ENCODE measurements around the gene RBBP8NL. TPM values are rescaled to one million over a fixed set of nuclear protein-coding genes. Genes with fewer than 3 reads are reported as not detected.

The RBBP8NL gene
- total and polyA plus RNA-seq, 2 of the 8 experiments (the other 6 are each of a cell fraction or from before 2014, with no cell fraction given) = 0.43 to 0.48 TPM

- FAIRE-seq = no peak
- Histone ChIP-seq H3K27ac (ENCODE audit: low read depth, low read length) (peak overlapping the region; percentile 31), H4K8ac (ENCODE audit: extremely low read depth, insufficient read depth, low read length) (no peak overlapping the region)
- no peak for TF ChIP-seq RBBP5 (IDR thresholded peaks at IDR 0.05; ENCODE audit: borderline replicate concordance, low read depth, low read length)
- TF ChIP-seq PHF8 (conservative IDR thresholded peaks at IDR 0.05; ENCODE audit: low read depth, low read length) = no peak
- TF ChIP-seq, protein P1, sequence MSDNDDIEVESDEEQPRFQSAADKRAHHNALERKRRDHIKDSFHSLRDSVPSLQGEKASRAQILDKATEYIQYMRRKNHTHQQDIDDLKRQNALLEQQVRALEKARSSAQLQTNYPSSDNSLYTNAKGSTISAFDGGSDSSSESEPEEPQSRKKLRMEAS (IDR thresholded peaks at IDR 0.05) = no peak
- TF ChIP-seq KDM4A (IDR thresholded peaks at IDR 0.05; ENCODE audit: low read depth, low read length, severe bottlenecking) = no peak
- no peak for TF ChIP-seq CHD2 (IDR thresholded peaks at IDR 0.05; ENCODE audit: low read length)
- no peak for TF ChIP-seq TCF12 (IDR thresholded peaks at IDR 0.05; ENCODE audit: low read depth, low read length)
- no peak for TF ChIP-seq TEAD4 (IDR thresholded peaks at IDR 0.05; ENCODE audit: low read depth, low read length)
- no peak for TF ChIP-seq NANOG (IDR thresholded peaks at IDR 0.05; ENCODE audit: insufficient read depth, low read depth, low read length, poor library complexity, severe bottlenecking)
- no peak for TF ChIP-seq CHD1 (IDR thresholded peaks at IDR 0.05; ENCODE audit: low read depth, low read length)
- no peak for TF ChIP-seq HDAC6 (IDR thresholded peaks at IDR 0.05; ENCODE audit: low read depth, low read length)
- TF ChIP-seq ZNF274 (IDR thresholded peaks at IDR 0.05; ENCODE audit: borderline replicate concordance, extremely low read depth, low read length) = no peak
- TF ChIP-seq SIRT6 (IDR thresholded peaks at IDR 0.05; ENCODE audit: low read length) = no peak
- TF ChIP-seq GABPA (IDR thresholded peaks at IDR 0.05; ENCODE audit: borderline replicate concordance, insufficient read depth, low read length) = no peak
Measured at GRCh38 chr20:62377064-62377461, 50.3 kb downstream of the RBBP8NL start.

More at GRCh38 chr20:62377064-62377461, 50.3 kb downstream of the RBBP8NL start:
- Histone ChIP-seq H2BK5ac (ENCODE audit: low read depth, low read length) (peak overlapping the region; percentile 88), H3K4ac (replicated peaks; ENCODE audit: insufficient read length, low read depth, low read length) (peak overlapping the region; percentile 58), H3K36me3 (ENCODE audit: control insufficient read depth in 2 of 4, insufficient read depth in 4 of 4, low read length in 3 of 4) (peaks cover 0 to 3% (median 1%) of the 10 kb centered on the region in 4 experiments; a peak in 4 of 8 replicates), H3K23ac (ENCODE audit: insufficient read length) (no peak overlapping the region), H3K23me2 (ENCODE audit: low read depth, low read length) (peaks cover 3% of the 10 kb centered on the region; the same call in 1 of the 2 replicates), H2BK120ac (replicated peaks; ENCODE audit: low read depth, low read length) (peak overlapping the region; percentile 95), H2AK5ac (ENCODE audit: low read depth, low read length) (peak overlapping the region; percentile 75; the same call in 1 of the 2 replicates), H3K9ac (replicated peaks in 1 of 4; ENCODE audit: extremely low read depth in 1 of 4, low read depth in 3 of 4, low read length in 3 of 4) (no peak overlapping the region), H2BK20ac (ENCODE audit: low read length) (0 out of 2 replicates have a peak overlapping the region, but pooled peaks have one; percentile 40), H3K14ac (ENCODE audit: insufficient read length) (no peak overlapping the region), H3K56ac (replicated peaks; ENCODE audit: insufficient read length, low read depth, low read length) (no peak overlapping the region), H3K79me1 (ENCODE audit: low read depth, low read length) (no peaks in the 10 kb centered on the region), H3K9me3 (ENCODE audit: insufficient read depth in 2 of 2, low read depth in 1 of 2, low read length in 1 of 2) (no peaks in the 10 kb centered on the region), H2BK12ac (ENCODE audit: low read depth, low read length) (peak overlapping the region; percentile 90), H4K5ac (ENCODE audit: insufficient read length, low read depth, low read length) (peak overlapping the region; percentile 27), H3K79me2 (ENCODE audit: control insufficient read depth in 1 of 2, insufficient read depth in 2 of 2, low read length in 2 of 2) (no peaks in the 10 kb centered on the region), H4K91ac (replicated peaks; ENCODE audit: insufficient read length, low read length) (peak overlapping the region; percentile 84), H3K4me1 (replicated peaks in 1 of 4; ENCODE audit: control insufficient read depth in 3 of 4, insufficient read depth in 4 of 4, low read length in 3 of 4) (peaks cover 0 to 29% (median 28%) of the 10 kb centered on the region in 4 experiments; a peak in 6 of 7 replicates), H4K20me1 (replicated peaks in 1 of 2; ENCODE audit: control insufficient read depth in 1 of 2, insufficient read depth in 2 of 2, low read length in 2 of 2) (peaks cover 0 to 4% of the 10 kb centered on the region in 2 experiments), H2BK15ac (ENCODE audit: low read length) (0 out of 2 replicates have a peak overlapping the region, but pooled peaks have one; percentile 19), H3K4me3 (ENCODE audit: extremely low read depth in 1 of 4, insufficient read depth in 2 of 4, low read depth in 3 of 4, low read length in 4 of 4) (no peak overlapping the region), H2AFZ (ENCODE audit: low read length) (no peak overlapping the region), H3K4me2 (ENCODE audit: insufficient read depth in 1 of 2, low read depth in 2 of 2, low read length in 2 of 2) (0 out of 4 replicates have a peak overlapping the region, but pooled peaks of 1 of the 2 experiments have one; percentile 29), H3K18ac (ENCODE audit: extremely low read depth, low read length) (0 out of 2 replicates have a peak overlapping the region, but pooled peaks have one; percentile 83), H3K27me3 (replicated peaks in 1 of 4; ENCODE audit: control insufficient read depth in 3 of 4, extremely low read depth in 1 of 4, insufficient read depth in 3 of 4, low read length in 3 of 4) (no peaks in the 10 kb centered on the region)
- POLR2A ChIA-PET (ENCODE audit: partially characterized antibody) = interaction anchor here (1.3 to 10.7 kb wide), 8 partner anchors 10 to 80 kb away, joined by 3 to 213 read pairs (median 6); partner anchors contain the start of genes LAMA5 and RPS21
- DNase-seq (ENCODE audit: low read depth in 1 of 2, low spot score in 2 of 2) = no peak
- CTCF ChIA-PET (ENCODE audit: partially characterized antibody) = interaction anchor here (1.3 to 14.1 kb wide), 6 partner anchors 9 to 73 kb away, joined by 3 to 212 read pairs (median 6); partner anchors contain the start of genes LAMA5 and RPS21
- WGBS, 2 experiments (ENCODE audit: extremely low coverage in 1 of 2, insufficient coverage in 1 of 2, insufficient read length in 1 of 2, insufficient replicate concordance in 2 of 2, low coverage in 1 of 2, low lambda C conversion rate in 2 of 2, missing lambda C conversion rate in 1 of 2) = 92% methylated on average over 17 of the region's 17 CpGs; no CpG with 5 or more reads in 1 of the 2 experiments

Measured in H1 (cell line).